ENCODE results near the gene ITPRIPL2.

- TF ChIP-seq CTCF (IDR thresholded peaks at IDR 0.05; ENCODE audit: low read depth, low read length) (no peak), EZH2phosphoT487 (IDR thresholded peaks at IDR 0.05; ENCODE audit: low read depth) (no peak)
Measured at GRCh38 chr16:19136549-19137196, 22.9 kb downstream of the ITPRIPL2 start.
